ENCODE results near the gene TSC22D4.
"Not testable (repeated sequence)": the region's sequence is repeated elsewhere in the genome, so short reads cannot be mapped to it uniquely, and the experiment has no call there.

The TSC22D4 gene

GRCh38 chr7:100472121-100472851 is 6.7 kb downstream of the TSC22D4 start:
- DNase-seq, result no peak

GRCh38 chr7:100471021-100471420 is 8.0 kb downstream of the TSC22D4 start:
- no peak for DNase-seq

GRCh38 chr7:100469227-100470044 is 9.6 kb downstream of the TSC22D4 start:
- peak; percentile 51 for DNase-seq

- no peak for DNase-seq
Measured at GRCh38 chr7:100467638-100468373, 11.2 kb downstream of the TSC22D4 start.

- no peak for DNase-seq
Measured at GRCh38 chr7:100466653-100467605, 12.1 kb downstream of the TSC22D4 start.

GRCh38 chr7:100465702-100466311 is 13.2 kb downstream of the TSC22D4 start:
- DNase-seq, result peak; percentile 38

GRCh38 chr7:100465299-100465698 is 13.7 kb downstream of the TSC22D4 start:
- no peak for DNase-seq

GRCh38 chr7:100464791-100465190 is 14.2 kb downstream of the TSC22D4 start:
- DNase-seq, result no peak

GRCh38 chr7:100464210-100464660 is 14.8 kb downstream of the TSC22D4 start, which contains the start of gene SPACDR:
Gene SPACDR, minus strand, starts transcription at chr7:100464260. Its CDS starts 235 bp downstream, at chr7:100464025.
- no peak for DNase-seq

- DNase-seq, result no peak
Measured at GRCh38 chr7:100457033-100457432, 22.0 kb downstream of the TSC22D4 start.

- DNase-seq, result no peak
Measured at GRCh38 chr7:100456562-100456961, 22.5 kb downstream of the TSC22D4 start.

- DNase-seq, result no peak
Measured at GRCh38 chr7:100455206-100455605, 23.8 kb downstream of the TSC22D4 start.

- not testable (repeated sequence) for DNase-seq
Measured at GRCh38 chr7:100453854-100454253, 25.2 kb downstream of the TSC22D4 start.

- no peak for DNase-seq
Measured at GRCh38 chr7:100452513-100452912, 26.5 kb downstream of the TSC22D4 start.

- no peak for DNase-seq
Measured at GRCh38 chr7:100449190-100449795, 29.7 kb downstream of the TSC22D4 start.

GRCh38 chr7:100447363-100447762 is 31.7 kb downstream of the TSC22D4 start:
- not testable (repeated sequence) for DNase-seq

- DNase-seq, result no peak
Measured at GRCh38 chr7:100446040-100446439, 33.0 kb downstream of the TSC22D4 start.

GRCh38 chr7:100444311-100445278 is 34.4 kb downstream of the TSC22D4 start:
- DNase-seq, result no peak

- no peak for DNase-seq
Measured at GRCh38 chr7:100443096-100443840, 35.7 kb downstream of the TSC22D4 start.

Measured in NCI-H526 treated with DMSO at 0.1 percent for 48 hours (cell line).